Mesendoderm (in vitro differentiated cells): ENCODE measurements around the gene LAMA2.
"Not testable (repeated sequence)": the region's sequence is repeated elsewhere in the genome, so short reads cannot be mapped to it uniquely, and the experiment has no call there.

ENCODE experiments used
- DNase-seq: peaks from one replicate; pipeline ENCODE4 v3.0.0; 2013
- H2AK5ac ChIP-seq: 2 replicates; pipeline ENCODE4 v1.6.1; 2013; ENCODE audit warnings: low read length, inconsistent platforms
- H2BK120ac ChIP-seq: 2 replicates; pipeline ENCODE4 v1.6.1; 2013; ENCODE audit warnings: low read depth, mild to moderate bottlenecking, low read length, moderate library complexity, mixed read lengths
- H2BK15ac ChIP-seq: replicated peaks from 2 replicates; pipeline ENCODE4 v1.6.1; 2013; ENCODE audit warnings: low read depth, mild to moderate bottlenecking, moderate library complexity
- H2BK5ac ChIP-seq: 2 replicates; pipeline ENCODE4 v1.6.1; 2013; ENCODE audit warnings: low read length, inconsistent platforms
- H3K18ac ChIP-seq: 2 replicates; pipeline ENCODE4 v1.6.1; 2013; ENCODE audit warnings: mild to moderate bottlenecking, low read length, mixed read lengths
- H3K23ac ChIP-seq: one replicate; pipeline ENCODE4 v1.6.1; 2013; ENCODE audit warnings: low read length
- H3K27ac ChIP-seq: 2 replicates; pipeline ENCODE4 v1.5.1; 2013; ENCODE audit warnings: low read depth, mild to moderate bottlenecking, inconsistent platforms, low read length, moderate library complexity
- H3K27me3 ChIP-seq: 2 replicates; pipeline ENCODE4 v1.6.1; 2013; ENCODE audit warnings: low read length, control low read depth, mild to moderate bottlenecking, inconsistent platforms; ENCODE audit not compliant: insufficient read depth, poor library complexity
- H3K36me3 ChIP-seq: 2 replicates; pipeline ENCODE4 v1.6.1; 2013; ENCODE audit warnings: low read length, inconsistent platforms; ENCODE audit not compliant: control insufficient read depth, insufficient read depth
- H3K4ac ChIP-seq: one replicate; pipeline ENCODE4 v1.6.1; 2013; ENCODE audit warnings: low read depth, mild to moderate bottlenecking, low read length, moderate library complexity
- H3K4me1 ChIP-seq: 2 replicates; pipeline ENCODE4 v1.6.1; 2013; ENCODE audit warnings: low read depth, low read length, inconsistent platforms; ENCODE audit not compliant: control insufficient read depth
- H3K4me2 ChIP-seq: 2 replicates; pipeline ENCODE4 v1.6.1; 2013; ENCODE audit warnings: low read length
- H3K4me3 ChIP-seq: 2 replicates; pipeline ENCODE4 v1.5.1; 2013; ENCODE audit warnings: mild to moderate bottlenecking, low read length
- H3K56ac ChIP-seq: one replicate; pipeline ENCODE4 v1.6.1; 2013; ENCODE audit warnings: low read length
- H3K79me1 ChIP-seq: 2 replicates; pipeline ENCODE4 v1.6.1; 2013; ENCODE audit warnings: low read length, inconsistent platforms
- H3K79me2 ChIP-seq: 2 replicates; pipeline ENCODE4 v1.6.1; 2013; ENCODE audit warnings: mild to moderate bottlenecking, low read length; ENCODE audit not compliant: control insufficient read depth, insufficient read depth
- H3K9ac ChIP-seq: 2 replicates; pipeline ENCODE4 v1.6.1; 2013; ENCODE audit warnings: low read length, inconsistent platforms
- H4K5ac ChIP-seq: one replicate; pipeline ENCODE4 v1.6.1; 2013; ENCODE audit warnings: low read length
- H4K8ac ChIP-seq: one replicate; pipeline ENCODE4 v1.6.1; 2013; ENCODE audit warnings: low read depth, mild to moderate bottlenecking, control low read depth, low read length, moderate library complexity
- WGBS: extraction: QIAGEN DNeasy Blood & Tissue Kit; methylation state at CpG from one replicate; pipeline ENCODE4 v1.1.7; 2013; ENCODE audit warnings: low lambda C conversion rate, missing lambda C conversion rate; ENCODE audit not compliant: insufficient coverage; ENCODE audit errors: extremely low coverage; 5-methylcytosine and 5-hydroxymethylcytosine counted together

Gene LAMA2

DNA sequence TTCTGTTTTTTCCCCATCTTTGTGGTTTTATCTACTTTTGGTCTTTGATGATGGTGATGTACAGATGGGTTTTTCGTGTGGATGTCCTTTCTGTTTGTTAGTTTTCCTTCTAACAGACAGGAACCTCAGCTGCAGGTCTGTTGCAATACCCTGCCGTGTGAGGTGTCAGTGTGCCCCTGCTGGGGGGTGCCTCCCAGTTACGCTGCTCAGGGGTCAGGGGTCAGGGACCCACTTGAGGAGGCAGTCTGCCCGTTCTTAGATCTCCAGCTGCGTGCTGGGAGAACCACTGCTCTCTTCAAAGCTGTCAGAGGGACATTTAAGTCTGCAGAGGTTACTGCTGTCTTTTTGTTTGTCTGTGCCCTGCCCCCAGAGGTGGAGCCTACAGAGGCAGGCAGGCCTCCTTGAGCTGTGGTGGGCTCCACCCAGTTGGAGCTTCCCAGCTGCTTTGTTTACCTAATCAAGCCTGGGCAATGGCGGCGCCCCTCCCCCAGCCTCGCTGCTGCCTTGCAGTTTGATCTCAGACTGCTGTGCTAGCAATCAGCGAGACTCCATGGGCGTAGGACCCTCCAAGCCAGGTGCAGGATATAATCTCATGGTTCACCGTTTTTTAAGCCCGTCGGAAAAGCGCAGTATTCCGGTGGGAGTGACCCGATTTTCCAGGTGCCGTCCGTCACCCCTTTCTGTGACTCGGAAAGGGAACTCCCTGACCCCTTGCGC is 289.5 kb downstream of the LAMA2 start:
- H2BK5ac ChIP-seq, H3K27ac ChIP-seq: not testable (repeated sequence)

DNA sequence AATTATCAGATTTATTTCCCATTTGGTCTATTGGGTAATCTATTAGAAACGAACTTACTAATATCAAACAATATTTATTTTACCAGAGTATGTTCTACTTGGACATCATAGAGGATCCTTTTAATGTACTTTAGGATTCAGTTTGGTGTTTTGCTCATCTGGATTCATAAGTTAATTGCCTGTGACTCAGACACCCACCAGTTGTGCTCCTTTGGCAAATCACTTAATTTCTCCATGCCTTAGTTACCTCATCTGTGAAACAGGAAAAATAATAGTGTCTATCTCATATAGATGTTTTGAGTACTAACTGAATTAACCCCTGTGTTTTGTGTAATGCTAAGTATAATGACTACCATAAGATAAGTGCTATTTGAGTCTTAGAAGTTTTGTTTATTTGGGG is 292.1 kb downstream of the LAMA2 start:
- H2BK5ac ChIP-seq: no peak overlapping the region
- no peak for DNase-seq
- no CpG with 5 or more reads among the region's 1 CpG for WGBS
- no peaks in the 10 kb centered on the region for H3K27me3 ChIP-seq
- no peak overlapping the region for H2BK15ac ChIP-seq
- H3K4me2 ChIP-seq: no peak overlapping the region
- no peak overlapping the region for H3K23ac ChIP-seq
- no peak overlapping the region for H3K4me3 ChIP-seq
- H3K9ac ChIP-seq: no peak overlapping the region
- H2AK5ac ChIP-seq: no peak overlapping the region
- no peak overlapping the region for H4K5ac ChIP-seq
- no peaks in the 10 kb centered on the region for H3K79me2 ChIP-seq
- H3K4ac ChIP-seq: no peak overlapping the region
- H3K36me3 ChIP-seq: no peaks in the 10 kb centered on the region
- H3K79me1 ChIP-seq: no peaks in the 10 kb centered on the region
- H3K27ac ChIP-seq: no peak overlapping the region
- H2BK120ac ChIP-seq: no peak overlapping the region
- no peaks in the 10 kb centered on the region for H3K4me1 ChIP-seq
- H3K18ac ChIP-seq: no peak overlapping the region
- no peak overlapping the region for H4K8ac ChIP-seq
- no peak overlapping the region for H3K56ac ChIP-seq

More for the DNA sequence above, 289.5 kb downstream of the LAMA2 start:
- not testable (repeated sequence) for H3K4ac ChIP-seq, H4K5ac ChIP-seq, H3K79me2 ChIP-seq, H3K23ac ChIP-seq, H4K8ac ChIP-seq, H3K18ac ChIP-seq, H3K79me1 ChIP-seq, H2AK5ac ChIP-seq, H3K27me3 ChIP-seq, H3K4me3 ChIP-seq, H2BK120ac ChIP-seq, H2BK15ac ChIP-seq, H3K4me2 ChIP-seq, H3K9ac ChIP-seq, H3K4me1 ChIP-seq, H3K36me3 ChIP-seq
- no CpG with 5 or more reads among the region's 20 CpGs for WGBS
- DNase-seq: peak; percentile 56
- peak overlapping the region; percentile 67 for H3K56ac ChIP-seq

DNA sequence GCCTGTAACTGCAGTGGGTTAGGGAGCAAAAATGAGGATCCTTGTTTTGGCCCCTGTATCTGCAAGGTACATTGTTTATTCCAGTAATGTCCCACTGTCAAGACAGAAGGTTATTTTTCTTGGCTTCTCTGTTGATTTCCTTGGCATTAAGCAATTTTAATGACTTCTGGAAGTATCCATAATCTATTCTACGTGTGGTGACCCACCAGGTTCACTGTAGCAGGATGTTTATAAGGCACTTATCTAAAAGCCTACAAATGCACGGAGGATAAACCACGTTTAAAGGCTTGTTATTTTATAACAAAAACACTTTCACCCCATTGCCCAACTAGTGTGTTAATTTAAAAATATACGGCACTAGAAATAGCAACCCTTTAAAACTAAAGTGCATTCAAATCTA is 294.9 kb downstream of the LAMA2 start:
- H3K18ac ChIP-seq: no peak overlapping the region
- DNase-seq: no peak
- H2BK5ac ChIP-seq: no peak overlapping the region
- no CpG with 5 or more reads among the region's 4 CpGs for WGBS
- H4K5ac ChIP-seq: no peak overlapping the region
- no peak overlapping the region for H3K9ac ChIP-seq
- no peaks in the 10 kb centered on the region for H3K4me1 ChIP-seq
- H3K27me3 ChIP-seq: no peaks in the 10 kb centered on the region
- H3K27ac ChIP-seq: no peak overlapping the region
- no peak overlapping the region for H2BK15ac ChIP-seq
- no peak overlapping the region for H3K4me2 ChIP-seq
- no peak overlapping the region for H3K4ac ChIP-seq
- no peak overlapping the region for H2AK5ac ChIP-seq
- H3K4me3 ChIP-seq: no peak overlapping the region
- H3K23ac ChIP-seq: no peak overlapping the region
- no peak overlapping the region for H2BK120ac ChIP-seq
- no peaks in the 10 kb centered on the region for H3K36me3 ChIP-seq
- H4K8ac ChIP-seq: no peak overlapping the region
- no peak overlapping the region for H3K56ac ChIP-seq
- no peaks in the 10 kb centered on the region for H3K79me1 ChIP-seq
- H3K79me2 ChIP-seq: no peaks in the 10 kb centered on the region

GRCh38 chr6:129179283-129179682 is 296.3 kb downstream of the LAMA2 start:
- Histone ChIP-seq H3K79me1 (no peaks in the 10 kb centered on the region), H3K27me3 (no peaks in the 10 kb centered on the region), H3K9ac (no peak overlapping the region), H3K27ac (no peak overlapping the region), H3K18ac (no peak overlapping the region), H2BK120ac (no peak overlapping the region), H2AK5ac (no peak overlapping the region), H3K4me1 (no peaks in the 10 kb centered on the region), H2BK15ac (no peak overlapping the region), H3K79me2 (no peaks in the 10 kb centered on the region), H2BK5ac (no peak overlapping the region), H3K4me3 (no peak overlapping the region), H3K36me3 (no peaks in the 10 kb centered on the region), H3K23ac (no peak overlapping the region), H3K4ac (no peak overlapping the region), H3K56ac (no peak overlapping the region), H4K8ac (no peak overlapping the region), H4K5ac (no peak overlapping the region), H3K4me2 (no peak overlapping the region)
- WGBS: no CpG with 5 or more reads among the region's 3 CpGs
- no peak for DNase-seq

DNA sequence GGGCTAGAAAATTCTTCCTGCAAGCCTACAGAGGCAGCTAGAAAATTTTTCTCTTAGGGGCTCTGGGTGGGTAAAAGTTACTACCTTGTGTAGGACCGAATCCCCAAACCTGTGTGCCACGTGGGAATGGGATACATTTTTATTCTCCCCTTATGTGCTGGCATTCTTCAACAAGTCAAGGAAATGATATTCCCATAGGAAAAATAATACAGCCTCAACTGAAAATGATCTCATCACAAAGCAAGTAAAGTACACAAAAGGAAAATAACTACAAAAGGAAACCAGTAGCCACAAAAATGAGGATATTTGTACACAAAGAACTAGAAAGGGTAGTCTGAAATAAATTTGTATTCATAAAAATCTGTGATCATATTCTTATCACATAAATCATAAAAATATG is 298.1 kb downstream of the LAMA2 start:
- no peak for DNase-seq
- H3K23ac ChIP-seq: no peak overlapping the region
- no peaks in the 10 kb centered on the region for H3K79me1 ChIP-seq
- H3K4me2 ChIP-seq: no peak overlapping the region
- no peaks in the 10 kb centered on the region for H3K4me1 ChIP-seq
- no peaks in the 10 kb centered on the region for H3K79me2 ChIP-seq
- H2BK15ac ChIP-seq: no peak overlapping the region
- H2BK120ac ChIP-seq: no peak overlapping the region
- H3K56ac ChIP-seq: no peak overlapping the region
- H2AK5ac ChIP-seq: no peak overlapping the region
- no peak overlapping the region for H3K4ac ChIP-seq
- no peak overlapping the region for H3K27ac ChIP-seq
- H2BK5ac ChIP-seq: no peak overlapping the region
- no peak overlapping the region for H3K9ac ChIP-seq
- no peak overlapping the region for H3K4me3 ChIP-seq
- H4K5ac ChIP-seq: no peak overlapping the region
- no peak overlapping the region for H3K18ac ChIP-seq
- no CpG with 5 or more reads among the region's 2 CpGs for WGBS
- no peaks in the 10 kb centered on the region for H3K27me3 ChIP-seq
- H3K36me3 ChIP-seq: no peaks in the 10 kb centered on the region
- no peak overlapping the region for H4K8ac ChIP-seq

GRCh38 chr6:129183187-129183591 is 300.3 kb downstream of the LAMA2 start:
- Histone ChIP-seq H3K56ac (no peak overlapping the region), H4K8ac (no peak overlapping the region), H3K27me3 (no peaks in the 10 kb centered on the region), H3K4me1 (no peaks in the 10 kb centered on the region), H3K27ac (no peak overlapping the region), H3K79me2 (no peaks in the 10 kb centered on the region), H3K18ac (no peak overlapping the region), H2BK120ac (no peak overlapping the region), H3K9ac (no peak overlapping the region), H3K79me1 (no peaks in the 10 kb centered on the region), H3K23ac (no peak overlapping the region), H2AK5ac (no peak overlapping the region), H2BK15ac (no peak overlapping the region), H3K36me3 (no peaks in the 10 kb centered on the region), H3K4me3 (no peak overlapping the region), H3K4me2 (no peak overlapping the region), H4K5ac (no peak overlapping the region), H2BK5ac (no peak overlapping the region), H3K4ac (no peak overlapping the region)
- WGBS: no CpG with 5 or more reads among the region's 1 CpG
- no peak for DNase-seq
